ENCODE measurements around the gene CACNA1E. TPM values are rescaled to one million over a fixed set of nuclear protein-coding genes. Genes with fewer than 3 reads are reported as not detected.

Gene CACNA1E
- total and polyA plus RNA-seq, 2 of the 13 experiments (the other 11 are each of a cell fraction or from before 2014, with no cell fraction given), result not detected

- H3K27me3 ChIP-seq (ENCODE audit: control insufficient read depth in 1 of 2, insufficient read depth in 2 of 2, low read length in 2 of 2), result peaks cover 0 to 26% of the 10 kb centered on the region in 2 experiments; a peak in 3 of 5 replicates
- no peak overlapping the region for H2AFZ ChIP-seq (ENCODE audit: low read length)
- POLR2A ChIA-PET, result no interaction called here
These were observed 296.0 kb downstream of the CACNA1E start for GRCh38 chr1:181779343-181779742.

GRCh38 chr1:181783208-181783607, 299.9 kb downstream of the CACNA1E start:
- Histone ChIP-seq H3K27me3 (ENCODE audit: control insufficient read depth in 1 of 2, insufficient read depth in 2 of 2, low read length in 2 of 2) (peaks cover 0 to 28% of the 10 kb centered on the region in 2 experiments; a peak in 3 of 5 replicates), H2AFZ (ENCODE audit: low read length) (no peak overlapping the region), H3K27ac (ENCODE audit: extremely low read length, insufficient read depth, low read length) (no peak overlapping the region), H3K4me3 (replicated peaks in 1 of 3; ENCODE audit: insufficient read depth in 1 of 3, low read depth in 2 of 3, low read length in 3 of 3) (no peak overlapping the region), H3K4me1 (ENCODE audit: insufficient read depth, low read length) (no peaks in the 10 kb centered on the region), H3K9ac (ENCODE audit: insufficient read depth, low read depth, low read length) (no peak overlapping the region), H3K9me3 (ENCODE audit: low read length) (no peaks in the 10 kb centered on the region), H3K36me3 (replicated peaks in 1 of 2; ENCODE audit: control insufficient read depth in 1 of 2, insufficient read depth in 2 of 2, low read length in 2 of 2) (no peaks in the 10 kb centered on the region), H4K20me1 (ENCODE audit: insufficient read depth, low read length) (no peaks in the 10 kb centered on the region), H3K79me2 (ENCODE audit: insufficient read depth, low read length) (no peaks in the 10 kb centered on the region), H3K4me2 (ENCODE audit: low read depth, low read length) (no peak overlapping the region)
- ATAC-seq (no peak), FAIRE-seq (no peak), DNase-seq (ENCODE audit: low spot score) (no peak)
- 0% methylated on average over 2 of the region's 2 CpGs for WGBS (ENCODE audit: low lambda C conversion rate)
- ChIA-PET POLR2A (no interaction called here), CTCF (ENCODE audit: low intra/inter-chr PET ratio, low total read pairs) (no interaction called here)
- BruUV-seq (replicated peaks), result no TSS peak
- in situ Hi-C loops (cut with HindIII; ENCODE audit: extremely low pct_ligation_motif_present, low pct_unique_long_range_greater_than_20kb), result no loop called here
- intact Hi-C loops (cut with micrococcal nuclease; ENCODE audit: unreplicated experiment), result no loop called here
- TF ChIP-seq ZNF704 (CRISPR knock-in tag; IDR thresholded peaks at IDR 0.05; ENCODE audit: borderline replicate concordance), result no peak
- no peak for TF ChIP-seq ZNF574 (CRISPR knock-in tag; IDR thresholded peaks at IDR 0.05)
- TF ChIP-seq, protein P1, sequence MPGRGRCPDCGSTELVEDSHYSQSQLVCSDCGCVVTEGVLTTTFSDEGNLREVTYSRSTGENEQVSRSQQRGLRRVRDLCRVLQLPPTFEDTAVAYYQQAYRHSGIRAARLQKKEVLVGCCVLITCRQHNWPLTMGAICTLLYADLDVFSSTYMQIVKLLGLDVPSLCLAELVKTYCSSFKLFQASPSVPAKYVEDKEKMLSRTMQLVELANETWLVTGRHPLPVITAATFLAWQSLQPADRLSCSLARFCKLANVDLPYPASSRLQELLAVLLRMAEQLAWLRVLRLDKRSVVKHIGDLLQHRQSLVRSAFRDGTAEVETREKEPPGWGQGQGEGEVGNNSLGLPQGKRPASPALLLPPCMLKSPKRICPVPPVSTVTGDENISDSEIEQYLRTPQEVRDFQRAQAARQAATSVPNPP (CRISPR knock-in tag; IDR thresholded peaks at IDR 0.05), result no peak
- TF ChIP-seq, protein P2, sequence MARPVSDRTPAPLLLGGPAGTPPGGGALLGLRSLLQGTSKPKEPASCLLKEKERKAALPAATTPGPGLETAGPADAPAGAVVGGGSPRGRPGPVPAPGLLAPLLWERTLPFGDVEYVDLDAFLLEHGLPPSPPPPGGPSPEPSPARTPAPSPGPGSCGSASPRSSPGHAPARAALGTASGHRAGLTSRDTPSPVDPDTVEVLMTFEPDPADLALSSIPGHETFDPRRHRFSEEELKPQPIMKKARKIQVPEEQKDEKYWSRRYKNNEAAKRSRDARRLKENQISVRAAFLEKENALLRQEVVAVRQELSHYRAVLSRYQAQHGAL (CRISPR knock-in tag; IDR thresholded peaks at IDR 0.05; ENCODE audit: not compliant biosample characterization), result no peak

More at GRCh38 chr1:181779343-181779742, 296.0 kb downstream of the CACNA1E start:
- Histone ChIP-seq H3K36me3 (replicated peaks in 1 of 2; ENCODE audit: control insufficient read depth in 1 of 2, insufficient read depth in 2 of 2, low read length in 2 of 2) (no peaks in the 10 kb centered on the region), H3K4me3 (replicated peaks in 1 of 3; ENCODE audit: insufficient read depth in 1 of 3, low read depth in 2 of 3, low read length in 3 of 3) (no peak overlapping the region), H3K79me2 (ENCODE audit: insufficient read depth, low read length) (no peaks in the 10 kb centered on the region), H4K20me1 (ENCODE audit: insufficient read depth, low read length) (no peaks in the 10 kb centered on the region), H3K9ac (ENCODE audit: insufficient read depth, low read depth, low read length) (no peak overlapping the region), H3K9me3 (ENCODE audit: low read length) (no peaks in the 10 kb centered on the region), H3K4me2 (ENCODE audit: low read depth, low read length) (no peak overlapping the region), H3K27ac (ENCODE audit: extremely low read length, insufficient read depth, low read length) (no peak overlapping the region), H3K4me1 (ENCODE audit: insufficient read depth, low read length) (no peaks in the 10 kb centered on the region)
- intact Hi-C loops (cut with micrococcal nuclease; ENCODE audit: unreplicated experiment) (no loop called here), in situ Hi-C loops (cut with HindIII; ENCODE audit: extremely low pct_ligation_motif_present, low pct_unique_long_range_greater_than_20kb) (no loop called here)
- TF ChIP-seq ZNF776 (CRISPR knock-in tag; IDR thresholded peaks at IDR 0.05), result no peak
- no peak for TF ChIP-seq SIN3B (IDR thresholded peaks at IDR 0.05; ENCODE audit: low read length)
- no peak for TF ChIP-seq ZNF331 (CRISPR knock-in tag; IDR thresholded peaks at IDR 0.05)
- no peak for TF ChIP-seq ZNF432 (CRISPR knock-in tag; IDR thresholded peaks at IDR 0.05; ENCODE audit: borderline replicate concordance)
- TF ChIP-seq SRY (CRISPR knock-in tag; IDR thresholded peaks at IDR 0.05), result no peak
- no peak for TF ChIP-seq ZNF230 (CRISPR knock-in tag; IDR thresholded peaks at IDR 0.05)
- TF ChIP-seq ZBTB7A (CRISPR knock-in tag; IDR thresholded peaks at IDR 0.05), result no peak
- TF ChIP-seq SMAD3 (CRISPR knock-in tag; IDR thresholded peaks at IDR 0.05), result no peak
- no peak for TF ChIP-seq ZNF557 (CRISPR knock-in tag; IDR thresholded peaks at IDR 0.05)
- no peak for TF ChIP-seq GZF1 (CRISPR knock-in tag; IDR thresholded peaks at IDR 0.05)
- TF ChIP-seq, protein P3, sequence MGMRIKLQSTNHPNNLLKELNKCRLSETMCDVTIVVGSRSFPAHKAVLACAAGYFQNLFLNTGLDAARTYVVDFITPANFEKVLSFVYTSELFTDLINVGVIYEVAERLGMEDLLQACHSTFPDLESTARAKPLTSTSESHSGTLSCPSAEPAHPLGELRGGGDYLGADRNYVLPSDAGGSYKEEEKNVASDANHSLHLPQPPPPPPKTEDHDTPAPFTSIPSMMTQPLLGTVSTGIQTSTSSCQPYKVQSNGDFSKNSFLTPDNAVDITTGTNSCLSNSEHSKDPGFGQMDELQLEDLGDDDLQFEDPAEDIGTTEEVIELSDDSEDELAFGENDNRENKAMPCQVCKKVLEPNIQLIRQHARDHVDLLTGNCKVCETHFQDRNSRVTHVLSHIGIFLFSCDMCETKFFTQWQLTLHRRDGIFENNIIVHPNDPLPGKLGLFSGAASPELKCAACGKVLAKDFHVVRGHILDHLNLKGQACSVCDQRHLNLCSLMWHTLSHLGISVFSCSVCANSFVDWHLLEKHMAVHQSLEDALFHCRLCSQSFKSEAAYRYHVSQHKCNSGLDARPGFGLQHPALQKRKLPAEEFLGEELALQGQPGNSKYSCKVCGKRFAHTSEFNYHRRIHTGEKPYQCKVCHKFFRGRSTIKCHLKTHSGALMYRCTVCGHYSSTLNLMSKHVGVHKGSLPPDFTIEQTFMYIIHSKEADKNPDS (CRISPR knock-in tag; IDR thresholded peaks at IDR 0.05), result no peak
- TF ChIP-seq JDP2 (CRISPR knock-in tag; IDR thresholded peaks at IDR 0.05; ENCODE audit: borderline replicate concordance), result no peak
- TF ChIP-seq TEAD2 (CRISPR knock-in tag; IDR thresholded peaks at IDR 0.05), result no peak
- CTCF ChIA-PET (ENCODE audit: low intra/inter-chr PET ratio, low total read pairs), result no interaction called here
- no peak for FAIRE-seq
- DNase-seq (ENCODE audit: low spot score), result no peak
- BruUV-seq (replicated peaks), result no TSS peak
- WGBS (ENCODE audit: low lambda C conversion rate), result 8% methylated on average over 6 of the region's 6 CpGs
- no peak for ATAC-seq

All from HepG2 (cell line).